ENCODE measurements around the gene ACADVL. TPM values are rescaled to one million over a fixed set of nuclear protein-coding genes. Genes with fewer than 3 reads are reported as not detected.

The ACADVL gene
- total RNA-seq, 1 donor from 2014 or later: 219 TPM

DNA sequence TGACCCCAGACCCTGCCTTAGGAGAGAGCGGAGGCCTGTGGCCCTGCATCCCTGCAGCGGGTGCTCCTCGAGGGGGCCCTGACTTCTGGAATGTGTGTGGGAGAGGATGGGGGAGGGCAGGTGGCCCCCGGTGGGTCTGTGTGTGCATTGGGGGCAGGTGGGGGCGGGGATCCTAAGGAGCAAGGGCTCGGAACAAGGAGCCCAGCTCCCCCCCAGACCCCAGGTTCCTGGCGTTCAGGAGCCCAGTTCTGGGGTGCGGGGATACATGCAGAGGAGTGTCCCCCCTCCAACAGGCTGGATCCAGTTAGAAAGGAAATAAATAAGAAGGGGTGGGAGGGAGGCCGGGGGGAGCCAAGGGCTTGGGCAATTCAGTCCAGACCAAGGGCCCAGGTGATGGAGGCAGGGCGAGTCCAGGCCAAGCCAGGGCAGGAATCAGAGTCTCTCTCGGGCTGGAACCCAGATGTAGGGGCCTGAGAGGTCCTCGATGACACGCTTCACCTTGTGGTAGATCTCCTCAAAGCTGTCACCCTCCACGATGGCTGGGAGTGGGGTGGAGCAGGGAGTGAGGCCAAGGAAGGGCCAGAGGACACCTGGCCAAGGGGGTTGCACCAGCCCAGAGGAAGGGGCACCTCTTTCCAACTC is 29.3 kb upstream of the ACADVL start:
- no peak for DNase-seq (ENCODE audit: low read depth)
- TF ChIP-seq, protein P1, sequence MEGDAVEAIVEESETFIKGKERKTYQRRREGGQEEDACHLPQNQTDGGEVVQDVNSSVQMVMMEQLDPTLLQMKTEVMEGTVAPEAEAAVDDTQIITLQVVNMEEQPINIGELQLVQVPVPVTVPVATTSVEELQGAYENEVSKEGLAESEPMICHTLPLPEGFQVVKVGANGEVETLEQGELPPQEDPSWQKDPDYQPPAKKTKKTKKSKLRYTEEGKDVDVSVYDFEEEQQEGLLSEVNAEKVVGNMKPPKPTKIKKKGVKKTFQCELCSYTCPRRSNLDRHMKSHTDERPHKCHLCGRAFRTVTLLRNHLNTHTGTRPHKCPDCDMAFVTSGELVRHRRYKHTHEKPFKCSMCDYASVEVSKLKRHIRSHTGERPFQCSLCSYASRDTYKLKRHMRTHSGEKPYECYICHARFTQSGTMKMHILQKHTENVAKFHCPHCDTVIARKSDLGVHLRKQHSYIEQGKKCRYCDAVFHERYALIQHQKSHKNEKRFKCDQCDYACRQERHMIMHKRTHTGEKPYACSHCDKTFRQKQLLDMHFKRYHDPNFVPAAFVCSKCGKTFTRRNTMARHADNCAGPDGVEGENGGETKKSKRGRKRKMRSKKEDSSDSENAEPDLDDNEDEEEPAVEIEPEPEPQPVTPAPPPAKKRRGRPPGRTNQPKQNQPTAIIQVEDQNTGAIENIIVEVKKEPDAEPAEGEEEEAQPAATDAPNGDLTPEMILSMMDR (IDR thresholded peaks at IDR 0.05; ENCODE audit: insufficient read depth, low read length, poor library complexity, severe bottlenecking): no peak
- H3K36me3 ChIP-seq (ENCODE audit: control insufficient read depth, insufficient read depth, low read length): no peaks in the 10 kb centered on the region
- no peak overlapping the region for H3K4me3 ChIP-seq (ENCODE audit: low read depth, low read length)
- H3K27me3 ChIP-seq (ENCODE audit: control insufficient read depth, insufficient read depth, low read length): no peaks in the 10 kb centered on the region

DNA sequence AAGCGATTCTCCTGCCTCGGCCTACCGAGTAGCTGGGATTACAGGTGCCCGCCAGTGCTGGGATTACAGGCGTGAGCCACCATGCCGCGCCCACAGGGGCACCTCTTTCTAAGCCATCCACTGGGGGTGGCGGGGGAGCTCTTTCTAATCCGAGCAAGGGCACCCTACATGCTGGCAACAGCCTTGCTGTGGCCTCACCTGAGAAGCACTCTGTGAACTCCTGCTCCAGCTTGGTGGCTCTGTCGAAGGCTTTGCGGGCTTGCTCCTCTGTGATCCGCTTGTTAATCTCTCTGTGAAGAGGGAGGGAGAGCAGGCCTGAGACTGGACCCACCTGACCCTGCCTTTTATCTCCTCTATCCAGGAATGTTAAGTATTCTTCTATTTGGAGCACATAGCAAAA is 28.7 kb upstream of the ACADVL start:
- no peaks in the 10 kb centered on the region for H3K27me3 ChIP-seq (ENCODE audit: control insufficient read depth, insufficient read depth, low read length)
- no peak for DNase-seq (ENCODE audit: low read depth)
- peaks cover 1% of the 10 kb centered on the region for H3K36me3 ChIP-seq (ENCODE audit: control insufficient read depth, insufficient read depth, low read length)
- H3K4me3 ChIP-seq (ENCODE audit: low read depth, low read length): no peak overlapping the region
- TF ChIP-seq, protein P1 (IDR thresholded peaks at IDR 0.05; ENCODE audit: insufficient read depth, low read length, poor library complexity, severe bottlenecking): no peak

DNA sequence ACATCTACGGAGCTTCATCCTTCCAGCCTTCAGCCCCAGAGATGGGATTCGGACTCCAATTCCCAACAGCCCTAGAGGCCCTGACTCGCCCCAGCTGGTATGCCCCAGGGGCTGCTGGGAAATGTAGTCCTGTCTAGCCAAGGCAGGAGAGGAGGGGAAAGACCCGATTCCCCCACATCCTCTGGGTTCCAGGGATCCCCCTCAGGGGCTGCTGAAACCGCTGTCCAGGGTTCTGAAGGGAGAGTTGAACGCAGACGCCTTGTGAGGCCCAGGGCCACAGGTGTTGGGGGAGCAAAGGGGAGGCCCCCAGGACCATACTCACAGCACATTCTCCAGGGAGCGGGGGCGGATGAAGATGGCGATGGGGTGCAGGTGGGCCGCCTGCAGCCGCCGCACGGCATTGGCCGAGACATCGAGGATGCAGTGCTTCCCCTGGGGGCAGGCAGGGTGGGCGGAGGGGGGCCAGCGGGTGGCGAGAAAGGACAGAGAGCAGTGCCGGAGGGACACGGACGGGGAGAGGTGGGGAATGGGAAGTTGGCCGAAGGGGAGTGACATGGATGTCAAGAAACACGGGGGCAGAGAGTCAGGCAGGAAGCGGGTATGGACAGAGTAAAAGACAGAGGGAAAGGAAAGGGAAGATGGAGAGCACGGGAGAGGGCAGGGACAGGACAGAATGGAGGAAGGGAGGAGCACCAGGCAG is 28.0 kb upstream of the ACADVL start:
- peaks cover 1% of the 10 kb centered on the region for H3K36me3 ChIP-seq (ENCODE audit: control insufficient read depth, insufficient read depth, low read length)
- H3K27me3 ChIP-seq (ENCODE audit: control insufficient read depth, insufficient read depth, low read length): no peaks in the 10 kb centered on the region
- no peak for DNase-seq (ENCODE audit: low read depth)
- no peak overlapping the region for H3K4me3 ChIP-seq (ENCODE audit: low read depth, low read length)
- TF ChIP-seq, protein P1 (IDR thresholded peaks at IDR 0.05; ENCODE audit: insufficient read depth, low read length, poor library complexity, severe bottlenecking): no peak

DNA sequence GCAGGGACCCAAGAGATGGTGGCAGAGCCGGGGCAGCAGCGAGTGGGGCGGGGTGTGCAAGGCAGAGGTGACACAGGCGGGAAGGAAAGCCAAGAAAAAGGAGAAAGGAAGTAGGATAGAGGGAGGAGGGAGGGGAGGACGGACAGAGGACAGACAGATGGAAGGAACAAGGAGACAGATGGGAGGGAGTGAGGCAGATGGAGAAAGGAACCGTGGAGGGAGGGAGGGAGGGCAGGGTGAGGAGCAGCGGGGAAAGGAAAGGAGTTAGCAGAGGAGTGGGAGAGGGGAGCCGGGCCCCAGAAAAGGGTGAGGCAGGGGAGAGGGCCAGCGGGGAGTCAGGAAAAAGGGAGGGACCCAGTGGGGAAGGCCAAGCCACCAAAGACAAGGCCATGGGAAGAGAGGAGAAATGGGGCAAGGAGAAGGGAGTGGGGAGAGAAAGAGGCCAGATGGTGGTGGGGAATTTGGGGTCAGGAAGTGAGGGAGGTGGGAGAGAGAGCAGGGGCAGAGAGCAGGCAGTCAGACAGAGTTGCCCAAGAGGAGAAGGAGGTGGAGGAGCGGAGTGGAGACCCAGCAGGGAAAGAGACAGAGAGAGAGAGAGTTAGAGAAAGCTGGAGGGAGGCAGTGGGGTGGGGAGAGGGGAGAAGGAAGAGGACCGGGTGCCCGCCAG is 27.3 kb upstream of the ACADVL start:
- Histone ChIP-seq H3K36me3 (ENCODE audit: control insufficient read depth, insufficient read depth, low read length) (peaks cover 1% of the 10 kb centered on the region), H3K27me3 (ENCODE audit: control insufficient read depth, insufficient read depth, low read length) (no peaks in the 10 kb centered on the region)
- DNase-seq (ENCODE audit: low read depth): no peak

DNA sequence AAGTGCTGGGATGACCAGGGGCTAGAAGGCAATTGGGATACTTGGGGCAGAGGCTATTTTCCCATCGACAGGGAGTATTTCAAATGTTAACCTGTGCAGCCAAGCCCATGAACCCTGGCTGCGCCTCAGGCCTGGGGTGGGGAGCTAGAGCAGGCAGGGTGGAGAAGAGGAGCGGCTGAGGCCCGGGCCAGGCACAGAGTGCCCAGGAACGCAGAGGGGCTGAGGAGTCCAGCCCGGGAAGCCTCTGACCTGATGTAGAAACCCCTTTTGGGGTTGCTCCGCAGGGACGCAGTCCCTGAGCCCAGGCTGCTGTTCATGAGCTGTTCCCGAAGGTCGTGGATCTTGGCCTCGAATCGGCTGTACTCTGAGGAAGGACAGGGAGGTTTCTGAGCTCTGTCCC is 23.8 kb upstream of the ACADVL start:
- TF ChIP-seq, protein P1 (IDR thresholded peaks at IDR 0.05; ENCODE audit: insufficient read depth, low read length, poor library complexity, severe bottlenecking): no peak
- no peak for DNase-seq (ENCODE audit: low read depth)
- H3K4me3 ChIP-seq (ENCODE audit: low read depth, low read length): no peak overlapping the region
- H3K36me3 ChIP-seq (ENCODE audit: control insufficient read depth, insufficient read depth, low read length): peaks cover 1% of the 10 kb centered on the region
- no peaks in the 10 kb centered on the region for H3K27me3 ChIP-seq (ENCODE audit: control insufficient read depth, insufficient read depth, low read length)

More for the DNA sequence above, 27.3 kb upstream of the ACADVL start:
- no peak overlapping the region for H3K4me3 ChIP-seq (ENCODE audit: low read depth, low read length)
- TF ChIP-seq, protein P1 (IDR thresholded peaks at IDR 0.05; ENCODE audit: insufficient read depth, low read length, poor library complexity, severe bottlenecking): no peak
